Adipocyte (in vitro differentiated cells): ENCODE data around the gene SGK2.

Experiments
- DNase-seq: peaks from one replicate; pipeline ENCODE4 v3.0.0-alpha.2; 2015; ENCODE audit warnings: low read depth
- H3K27me3 ChIP-seq: replicated peaks from 2 replicates; pipeline ENCODE4 v1.7.0; 2013; ENCODE audit warnings: mild to moderate bottlenecking, low read length, moderate library complexity; ENCODE audit not compliant: control insufficient read depth, insufficient read depth
- H3K36me3 ChIP-seq: 2 replicates; pipeline ENCODE4 v1.7.0; 2013; ENCODE audit warnings: low read length, mild to moderate bottlenecking, moderate library complexity; ENCODE audit not compliant: control insufficient read depth, insufficient read depth, severe bottlenecking
- H3K4me1 ChIP-seq: 2 replicates; pipeline ENCODE4 v1.7.0; 2013; ENCODE audit warnings: mild to moderate bottlenecking, low read length, moderate library complexity; ENCODE audit not compliant: control insufficient read depth, insufficient read depth
- H3K4me3 ChIP-seq: 2 replicates; pipeline ENCODE4 v1.7.0; 2013; ENCODE audit warnings: mild to moderate bottlenecking, low read length, moderate library complexity
- H3K9ac ChIP-seq: 2 replicates; pipeline ENCODE4 v1.7.0; 2013; ENCODE audit warnings: mild to moderate bottlenecking, low read length, moderate library complexity
- H3K9me3 ChIP-seq: 2 replicates; pipeline ENCODE4 v1.7.0; 2013; ENCODE audit warnings: mild to moderate bottlenecking, low read length, moderate library complexity; ENCODE audit not compliant: control insufficient read depth

The SGK2 gene

GRCh38 chr20:43529457-43530153 is 29.2 kb upstream of the SGK2 start:
- H3K4me3 ChIP-seq, result no peak overlapping the region
- H3K4me1 ChIP-seq, result peaks cover 9% of the 10 kb centered on the region
- no peaks in the 10 kb centered on the region for H3K27me3 ChIP-seq
- no peak for DNase-seq
- no peaks in the 10 kb centered on the region for H3K36me3 ChIP-seq
- H3K9me3 ChIP-seq, result peaks cover 2% of the 10 kb centered on the region
- no peak overlapping the region for H3K9ac ChIP-seq

GRCh38 chr20:43530321-43531090 is 28.3 kb upstream of the SGK2 start:
- Histone ChIP-seq H3K27me3 (no peaks in the 10 kb centered on the region), H3K36me3 (no peaks in the 10 kb centered on the region), H3K4me1 (peaks cover 9% of the 10 kb centered on the region), H3K9me3 (no peaks in the 10 kb centered on the region), H3K9ac (no peak overlapping the region), H3K4me3 (no peak overlapping the region)
- no peak for DNase-seq

- H3K9ac ChIP-seq, result no peak overlapping the region
- H3K9me3 ChIP-seq, result no peaks in the 10 kb centered on the region
- no peaks in the 10 kb centered on the region for H3K36me3 ChIP-seq
- no peaks in the 10 kb centered on the region for H3K27me3 ChIP-seq
- H3K4me3 ChIP-seq, result no peak overlapping the region
- H3K4me1 ChIP-seq, result peaks cover 9% of the 10 kb centered on the region
- DNase-seq, result no peak
These were observed 27.8 kb upstream of the SGK2 start for GRCh38 chr20:43531091-43531443.

GRCh38 chr20:43532416-43533055 is 26.3 kb upstream of the SGK2 start:
- Histone ChIP-seq H3K27me3 (no peaks in the 10 kb centered on the region), H3K4me1 (peaks cover 9% of the 10 kb centered on the region), H3K36me3 (peaks cover 4% of the 10 kb centered on the region), H3K9me3 (no peaks in the 10 kb centered on the region), H3K4me3 (no peak overlapping the region), H3K9ac (no peak overlapping the region)
- no peak for DNase-seq

- peak; percentile 35 for DNase-seq
- Histone ChIP-seq H3K27me3 (no peaks in the 10 kb centered on the region), H3K4me1 (peaks cover 9% of the 10 kb centered on the region), H3K4me3 (no peak overlapping the region), H3K9ac (no peak overlapping the region), H3K36me3 (peaks cover 4% of the 10 kb centered on the region), H3K9me3 (no peaks in the 10 kb centered on the region)
These were observed 25.8 kb upstream of the SGK2 start for GRCh38 chr20:43533060-43533459.

GRCh38 chr20:43534016-43534415 is 24.8 kb upstream of the SGK2 start:
- peaks cover 9% of the 10 kb centered on the region for H3K4me1 ChIP-seq
- DNase-seq, result no peak
- no peaks in the 10 kb centered on the region for H3K9me3 ChIP-seq
- H3K4me3 ChIP-seq, result no peak overlapping the region
- H3K36me3 ChIP-seq, result peaks cover 4% of the 10 kb centered on the region
- H3K9ac ChIP-seq, result no peak overlapping the region
- H3K27me3 ChIP-seq, result no peaks in the 10 kb centered on the region

GRCh38 chr20:43534791-43535350 is 24.0 kb upstream of the SGK2 start:
- Histone ChIP-seq H3K4me1 (peaks cover 9% of the 10 kb centered on the region), H3K9me3 (no peaks in the 10 kb centered on the region), H3K9ac (no peak overlapping the region), H3K4me3 (no peak overlapping the region), H3K27me3 (no peaks in the 10 kb centered on the region), H3K36me3 (peaks cover 4% of the 10 kb centered on the region)
- no peak for DNase-seq

- DNase-seq, result no peak
- H3K4me1 ChIP-seq, result peaks cover 9% of the 10 kb centered on the region
- H3K9me3 ChIP-seq, result no peaks in the 10 kb centered on the region
- H3K27me3 ChIP-seq, result no peaks in the 10 kb centered on the region
- no peak overlapping the region for H3K4me3 ChIP-seq
- no peak overlapping the region for H3K9ac ChIP-seq
- peaks cover 4% of the 10 kb centered on the region for H3K36me3 ChIP-seq
These were observed 23.3 kb upstream of the SGK2 start for GRCh38 chr20:43535370-43536004.

GRCh38 chr20:43536041-43536816 is 22.6 kb upstream of the SGK2 start:
- Histone ChIP-seq H3K4me1 (peaks cover 9% of the 10 kb centered on the region), H3K9me3 (no peaks in the 10 kb centered on the region), H3K27me3 (no peaks in the 10 kb centered on the region), H3K9ac (no peak overlapping the region), H3K4me3 (no peak overlapping the region), H3K36me3 (peaks cover 4% of the 10 kb centered on the region)
- DNase-seq, result no peak

GRCh38 chr20:43536817-43537440 is 21.9 kb upstream of the SGK2 start:
- Histone ChIP-seq H3K4me3 (no peak overlapping the region), H3K4me1 (peaks cover 9% of the 10 kb centered on the region), H3K36me3 (peaks cover 4% of the 10 kb centered on the region), H3K9me3 (no peaks in the 10 kb centered on the region), H3K27me3 (no peaks in the 10 kb centered on the region), H3K9ac (no peak overlapping the region)
- DNase-seq, result no peak
